Fibroblast of lung (primary cell): ENCODE measurements around the gene STX8.

Experiments
- EZH2 ChIP-seq: IDR thresholded peaks from 2 replicates; pipeline ENCODE4 v1.5.1; 2012; ENCODE audit warnings: low read length, control low read depth, mild to moderate bottlenecking; ENCODE audit errors: missing control alignments
- TF ChIP-seq, protein P1 (sequence below), 2 donors: IDR thresholded peaks in 1 of 2; conservative IDR thresholded peaks in 1 of 2; 1 replicate in 1 of 2; 2 replicates in 1 of 2; pipeline ENCODE4 v1.5.1; 2011 to 2012; ENCODE audit warnings: low read length in 2 of 2, control low read depth in 1 of 2, inconsistent platforms in 1 of 2, low read depth in 1 of 2, mild to moderate bottlenecking in 1 of 2

DNA sequence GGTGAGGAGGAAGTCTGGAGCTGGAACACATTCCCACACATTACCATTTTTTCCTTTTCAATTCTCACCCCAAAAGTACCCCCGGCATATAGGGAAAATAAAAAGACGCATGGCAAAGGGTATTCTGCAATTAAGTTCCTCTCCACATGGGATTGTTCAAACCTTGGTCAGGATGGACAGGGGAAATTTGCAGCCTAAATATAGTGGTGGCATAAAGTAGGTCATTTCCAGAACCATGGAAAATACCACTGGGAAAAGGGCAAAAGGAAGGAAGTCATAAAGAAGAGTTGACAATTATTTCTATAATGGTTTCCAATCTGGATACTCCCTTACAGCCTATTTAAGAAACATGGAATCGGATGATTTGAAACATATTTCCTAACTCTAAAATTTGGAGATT is 135.8 kb downstream of the STX8 start:
- TF ChIP-seq, protein P1, sequence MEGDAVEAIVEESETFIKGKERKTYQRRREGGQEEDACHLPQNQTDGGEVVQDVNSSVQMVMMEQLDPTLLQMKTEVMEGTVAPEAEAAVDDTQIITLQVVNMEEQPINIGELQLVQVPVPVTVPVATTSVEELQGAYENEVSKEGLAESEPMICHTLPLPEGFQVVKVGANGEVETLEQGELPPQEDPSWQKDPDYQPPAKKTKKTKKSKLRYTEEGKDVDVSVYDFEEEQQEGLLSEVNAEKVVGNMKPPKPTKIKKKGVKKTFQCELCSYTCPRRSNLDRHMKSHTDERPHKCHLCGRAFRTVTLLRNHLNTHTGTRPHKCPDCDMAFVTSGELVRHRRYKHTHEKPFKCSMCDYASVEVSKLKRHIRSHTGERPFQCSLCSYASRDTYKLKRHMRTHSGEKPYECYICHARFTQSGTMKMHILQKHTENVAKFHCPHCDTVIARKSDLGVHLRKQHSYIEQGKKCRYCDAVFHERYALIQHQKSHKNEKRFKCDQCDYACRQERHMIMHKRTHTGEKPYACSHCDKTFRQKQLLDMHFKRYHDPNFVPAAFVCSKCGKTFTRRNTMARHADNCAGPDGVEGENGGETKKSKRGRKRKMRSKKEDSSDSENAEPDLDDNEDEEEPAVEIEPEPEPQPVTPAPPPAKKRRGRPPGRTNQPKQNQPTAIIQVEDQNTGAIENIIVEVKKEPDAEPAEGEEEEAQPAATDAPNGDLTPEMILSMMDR (conservative IDR thresholded peaks at IDR 0.05 in 1 of 2, IDR thresholded peaks at IDR 0.05 in 1 of 2; ENCODE audit: low read depth in 1 of 2, low read length in 2 of 2), result no peak
- no peak for TF ChIP-seq EZH2
